H54 (cell line): ENCODE results near the gene MUC5B.
"Not testable (repeated sequence)": the region's sequence is repeated elsewhere in the genome, so short reads cannot be mapped to it uniquely, and the experiment has no call there.

Experiments used
- DNase-seq: peaks from one replicate; pipeline ENCODE4 v3.0.0; 2011; ENCODE audit warnings: low spot score, mixed read lengths; ENCODE audit not compliant: insufficient read length
- FAIRE-seq: peaks from 3 replicates; lab custom pipeline; 2011; peaks lifted over from hg19 to GRCh38; lab: Jason Lieb, UNC
- POLR2A ChIP-seq: IDR thresholded peaks from 2 replicates; pipeline ENCODE4 v1.6.1; 2011; ENCODE audit warnings: low read depth, mild to moderate bottlenecking, low read length

MUC5B gene

GRCh38 chr11:1180171-1180570 is 42.7 kb upstream of the MUC5B start:
- DNase-seq (no peak), FAIRE-seq (no peak)
- TF ChIP-seq POLR2A, result no peak

GRCh38 chr11:1180947-1181391 is 41.9 kb upstream of the MUC5B start:
- no peak for TF ChIP-seq POLR2A
- FAIRE-seq, result no peak

GRCh38 chr11:1181420-1181819 is 41.4 kb upstream of the MUC5B start:
- no peak for FAIRE-seq

More at GRCh38 chr11:1180947-1181391, 41.9 kb upstream of the MUC5B start:
- no peak for DNase-seq

GRCh38 chr11:1181853-1182535 is 40.9 kb upstream of the MUC5B start:
- FAIRE-seq (no peak), DNase-seq (no peak)
- no peak for TF ChIP-seq POLR2A

More at GRCh38 chr11:1181420-1181819, 41.4 kb upstream of the MUC5B start:
- no peak for TF ChIP-seq POLR2A
- DNase-seq, result no peak

GRCh38 chr11:1184139-1184538 is 38.7 kb upstream of the MUC5B start:
- not testable (repeated sequence) for FAIRE-seq, DNase-seq

- not testable (repeated sequence) for DNase-seq, FAIRE-seq
These were observed 34.3 kb upstream of the MUC5B start for GRCh38 chr11:1188451-1189130.

- DNase-seq, FAIRE-seq: not testable (repeated sequence)
These were observed 33.0 kb upstream of the MUC5B start for GRCh38 chr11:1189816-1190215.

- not testable (repeated sequence) for FAIRE-seq, DNase-seq
These were observed 30.9 kb upstream of the MUC5B start for GRCh38 chr11:1191786-1192470.

GRCh38 chr11:1192741-1193325 is 30.0 kb upstream of the MUC5B start:
- TF ChIP-seq POLR2A, result no peak
- no peak for FAIRE-seq
- DNase-seq, result no peak

- FAIRE-seq (no peak), DNase-seq (no peak)
- TF ChIP-seq POLR2A, result no peak
These were observed 29.3 kb upstream of the MUC5B start for GRCh38 chr11:1193326-1194230.

- FAIRE-seq (no peak), DNase-seq (no peak)
- no peak for TF ChIP-seq POLR2A
These were observed 28.5 kb upstream of the MUC5B start for GRCh38 chr11:1194231-1194976.

GRCh38 chr11:1194977-1195681 is 27.7 kb upstream of the MUC5B start:
- DNase-seq (no peak), FAIRE-seq (no peak)
- no peak for TF ChIP-seq POLR2A
